Choroid plexus epithelial cell (primary cell): Measurements from ENCODE around the gene TUFM.

Experiments
- DNase-seq: peaks from one replicate; pipeline ENCODE4 v3.0.0-alpha.2; 2010; ENCODE audit warnings: low read depth
- H3K4me3 ChIP-seq: 2 replicates; pipeline ENCODE4 v1.5.1; 2011; ENCODE audit warnings: low read depth, mild to moderate bottlenecking, control low read depth, low read length, moderate library complexity
- TF ChIP-seq, protein P1 (sequence below): conservative IDR thresholded peaks from 2 replicates; pipeline ENCODE4 v1.5.1; 2011; ENCODE audit warnings: low read depth, mild to moderate bottlenecking, control low read depth, inconsistent platforms, low read length, moderate library complexity

Gene TUFM

DNA sequence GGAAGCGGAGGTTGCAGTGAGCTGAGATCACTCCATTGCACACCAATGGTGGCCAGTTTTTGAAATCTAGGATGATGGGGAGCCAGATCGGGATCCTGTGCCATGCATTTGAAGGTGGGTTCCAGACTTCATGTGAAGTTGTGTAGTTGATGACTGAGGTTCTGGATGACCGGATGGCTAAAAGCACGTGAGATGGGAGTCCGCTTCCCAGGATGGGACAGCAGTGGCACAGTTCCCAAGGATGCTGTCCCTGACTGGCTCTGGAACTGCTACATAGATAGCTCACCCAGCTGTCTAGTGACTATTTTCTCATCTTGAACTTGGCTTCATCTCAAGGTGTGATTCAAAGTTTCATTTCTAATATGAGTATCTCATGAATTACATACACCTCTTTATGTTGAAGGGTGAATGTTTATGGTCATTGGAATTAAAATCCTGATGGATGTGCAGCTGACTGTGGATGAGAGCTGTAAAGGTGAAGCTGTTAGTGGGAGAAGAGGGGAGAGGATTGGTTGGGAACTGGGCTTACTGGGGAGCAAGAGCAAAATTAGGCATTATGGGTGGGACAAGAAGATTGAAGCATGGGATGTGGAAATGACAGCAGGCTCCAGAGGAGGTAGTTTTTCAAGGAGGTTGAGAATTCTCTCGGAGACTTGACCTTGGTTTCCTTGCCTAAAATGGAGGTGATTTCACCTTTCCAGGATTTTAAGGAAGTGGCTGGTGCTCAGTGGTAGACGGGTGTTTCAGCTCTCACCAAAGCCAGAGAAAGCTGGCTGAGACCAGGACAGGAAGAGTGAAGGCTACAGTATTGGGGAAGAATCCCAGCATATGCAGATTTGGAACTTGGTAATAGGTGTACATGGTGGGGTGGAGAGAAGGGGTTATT is 8.2 kb downstream of the TUFM start:
- DNase-seq: no peak
- TF ChIP-seq, protein P1, sequence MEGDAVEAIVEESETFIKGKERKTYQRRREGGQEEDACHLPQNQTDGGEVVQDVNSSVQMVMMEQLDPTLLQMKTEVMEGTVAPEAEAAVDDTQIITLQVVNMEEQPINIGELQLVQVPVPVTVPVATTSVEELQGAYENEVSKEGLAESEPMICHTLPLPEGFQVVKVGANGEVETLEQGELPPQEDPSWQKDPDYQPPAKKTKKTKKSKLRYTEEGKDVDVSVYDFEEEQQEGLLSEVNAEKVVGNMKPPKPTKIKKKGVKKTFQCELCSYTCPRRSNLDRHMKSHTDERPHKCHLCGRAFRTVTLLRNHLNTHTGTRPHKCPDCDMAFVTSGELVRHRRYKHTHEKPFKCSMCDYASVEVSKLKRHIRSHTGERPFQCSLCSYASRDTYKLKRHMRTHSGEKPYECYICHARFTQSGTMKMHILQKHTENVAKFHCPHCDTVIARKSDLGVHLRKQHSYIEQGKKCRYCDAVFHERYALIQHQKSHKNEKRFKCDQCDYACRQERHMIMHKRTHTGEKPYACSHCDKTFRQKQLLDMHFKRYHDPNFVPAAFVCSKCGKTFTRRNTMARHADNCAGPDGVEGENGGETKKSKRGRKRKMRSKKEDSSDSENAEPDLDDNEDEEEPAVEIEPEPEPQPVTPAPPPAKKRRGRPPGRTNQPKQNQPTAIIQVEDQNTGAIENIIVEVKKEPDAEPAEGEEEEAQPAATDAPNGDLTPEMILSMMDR: no peak
- no peak overlapping the region for H3K4me3 ChIP-seq

DNA sequence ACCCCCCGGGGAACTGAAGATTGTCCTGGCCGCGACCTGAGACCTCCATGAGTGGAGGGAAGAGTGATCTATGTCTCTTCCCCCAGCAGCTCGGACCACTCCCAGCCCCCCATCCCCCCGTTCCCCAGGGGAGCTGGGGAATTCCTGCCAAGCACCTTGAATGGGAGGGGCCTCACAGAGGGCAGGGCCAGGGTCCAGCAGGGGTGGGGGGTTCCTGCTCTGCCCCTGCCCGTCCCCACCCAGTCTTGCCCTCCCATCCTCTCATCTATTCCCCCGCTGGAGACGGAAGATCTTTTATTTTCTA is 9.4 kb downstream of the TUFM start:
- no peak for DNase-seq
- TF ChIP-seq, protein P1: no peak
- no peak overlapping the region for H3K4me3 ChIP-seq

DNA sequence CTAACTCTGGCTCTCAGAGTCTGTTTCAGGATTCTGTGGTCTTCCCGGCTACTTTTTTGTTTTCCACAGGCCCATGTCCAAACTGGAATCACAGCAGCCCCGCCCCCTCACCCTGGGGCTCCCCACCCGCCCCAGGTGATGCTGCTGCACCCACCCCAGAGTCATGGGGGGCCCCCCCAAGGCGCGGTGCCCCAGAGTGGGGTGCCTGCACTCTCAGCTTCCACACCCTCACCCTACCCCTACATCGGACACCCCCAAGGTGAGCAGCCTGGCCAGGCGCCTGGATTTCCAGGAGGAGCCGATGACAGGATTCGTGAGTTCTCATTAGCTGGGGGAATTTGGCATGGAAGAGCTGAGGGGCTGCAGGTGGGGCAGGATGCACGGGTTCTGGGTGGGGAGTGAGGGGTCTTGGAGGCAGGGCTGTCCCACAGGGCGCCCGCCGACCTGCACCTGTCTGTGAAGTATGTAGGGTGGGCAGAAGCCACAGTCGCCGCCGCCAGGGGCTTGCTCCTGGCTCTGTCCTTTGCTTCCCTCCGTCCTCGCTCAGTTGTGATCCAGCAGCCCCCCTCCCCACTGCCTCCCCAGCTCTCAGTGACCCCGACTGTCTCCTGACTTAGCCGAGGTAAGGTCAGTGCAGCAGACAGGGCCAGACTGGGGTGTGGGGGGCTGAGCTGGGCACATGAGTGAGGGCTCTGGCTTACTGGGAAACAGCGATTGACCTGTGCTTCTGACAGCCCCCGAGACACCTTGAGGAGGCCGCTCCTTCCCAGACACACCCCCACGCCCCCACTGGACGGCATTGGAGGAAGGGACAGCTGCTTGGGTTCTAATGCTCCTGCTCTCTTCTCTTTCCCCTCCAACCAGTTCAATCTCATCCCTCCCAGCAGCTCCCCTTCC is 10.0 kb downstream of the TUFM start:
- TF ChIP-seq, protein P1: no peak
- H3K4me3 ChIP-seq: no peak overlapping the region
- no peak for DNase-seq

DNA sequence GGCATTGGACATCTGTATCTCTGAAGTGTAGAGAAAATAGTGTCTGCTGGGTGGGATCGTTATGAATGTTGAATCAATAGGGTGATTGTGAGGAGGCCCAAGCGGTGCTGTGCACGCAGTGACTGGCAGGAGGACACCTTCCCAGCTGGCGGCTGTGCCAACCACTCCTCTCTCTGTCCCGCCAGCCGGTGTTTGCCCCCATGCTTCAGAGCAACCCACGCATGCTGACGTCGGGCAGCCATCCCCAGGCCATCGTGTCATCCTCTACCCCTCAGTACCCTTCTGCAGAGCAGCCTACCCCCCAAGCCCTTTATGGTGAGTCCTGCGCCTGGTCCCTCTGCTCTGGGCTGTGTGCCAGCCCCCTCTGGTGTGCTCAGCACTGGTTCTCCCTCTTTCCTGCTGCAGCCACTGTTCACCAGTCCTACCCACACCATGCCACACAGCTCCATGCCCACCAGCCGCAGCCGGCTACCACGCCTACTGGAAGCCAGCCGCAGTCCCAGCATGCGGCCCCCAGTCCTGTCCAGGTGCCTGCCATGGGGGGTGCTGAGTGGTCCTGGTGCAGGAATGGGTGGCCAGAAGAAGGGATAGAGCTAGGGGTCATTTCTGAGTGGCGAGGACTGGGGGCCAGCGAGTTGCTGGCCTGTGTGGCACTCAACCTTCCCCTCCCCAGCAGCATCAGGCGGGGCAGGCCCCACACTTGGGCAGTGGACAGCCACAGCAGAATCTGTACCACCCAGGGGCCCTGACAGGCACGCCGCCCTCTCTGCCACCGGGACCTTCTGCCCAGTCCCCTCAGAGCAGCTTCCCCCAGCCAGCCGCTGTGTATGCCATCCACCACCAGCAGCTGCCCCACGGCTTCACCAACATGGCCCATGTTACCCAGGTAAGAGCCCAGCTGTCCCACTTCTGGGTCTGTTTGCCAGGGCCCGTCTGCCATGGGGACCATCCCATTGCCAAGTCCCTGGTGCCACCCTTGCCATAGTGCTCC is 11.0 kb downstream of the TUFM start:
- no peak overlapping the region for H3K4me3 ChIP-seq
- DNase-seq: no peak
- TF ChIP-seq, protein P1: no peak

DNA sequence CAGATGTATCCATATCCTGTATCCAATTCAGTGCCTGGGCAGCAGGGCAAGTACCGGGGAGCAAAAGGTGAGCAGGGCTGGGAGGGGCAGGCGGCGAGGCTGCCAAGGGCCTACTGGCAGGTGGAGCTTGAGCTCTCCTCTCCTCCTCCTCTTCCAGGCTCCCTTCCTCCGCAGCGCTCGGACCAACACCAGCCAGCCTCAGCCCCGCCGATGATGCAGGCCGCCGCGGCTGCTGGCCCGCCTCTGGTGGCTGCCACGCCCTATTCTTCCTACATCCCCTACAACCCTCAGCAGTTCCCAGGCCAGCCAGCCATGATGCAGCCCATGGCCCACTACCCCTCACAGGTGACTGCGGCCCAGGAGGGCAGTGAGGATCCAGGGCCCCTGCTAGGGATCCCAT is 11.8 kb downstream of the TUFM start:
- H3K4me3 ChIP-seq: no peak overlapping the region
- DNase-seq: no peak
- TF ChIP-seq, protein P1: no peak

DNA sequence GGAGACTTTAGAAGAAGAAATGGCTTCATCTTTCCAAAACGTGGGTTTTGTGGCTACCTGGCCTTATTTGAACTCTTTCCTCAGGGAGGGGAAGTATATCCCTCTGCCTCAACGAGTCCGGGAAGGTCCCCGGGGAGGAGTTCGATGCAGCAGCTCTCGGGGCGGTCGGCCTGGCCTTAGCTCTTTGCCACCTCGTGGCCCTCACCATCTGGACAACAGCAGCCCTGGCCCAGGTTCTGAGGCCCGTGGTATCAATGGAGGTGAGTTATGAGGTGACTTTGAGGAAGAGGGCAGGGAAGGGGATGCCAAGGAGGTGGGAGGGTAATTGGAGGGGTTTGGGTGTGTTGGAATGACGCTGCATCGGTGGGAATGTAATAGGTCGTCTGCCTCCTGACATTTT is 15.6 kb downstream of the TUFM start:
- no peak for DNase-seq
- TF ChIP-seq, protein P1: no peak
- no peak overlapping the region for H3K4me3 ChIP-seq
